Adrenal gland (tissue), 12 donors: ENCODE results near the gene NCCRP1. TPM values are rescaled to one million over a fixed set of nuclear protein-coding genes. Genes with fewer than 3 reads are reported as not detected.
A peak's percentile ranks its signal among the peaks of the same experiment; 100 is the strongest.

Experiments used
- DNase-seq, 7 donors: peaks; one replicate each; pipeline ENCODE4 v3.0.0-alpha.2; 2019 to 2020
- H3K27ac ChIP-seq, 5 donors: fragments of 200-600 bp; sonication (generic) in 4 of 5; 1 replicate in 3 of 5; 2 replicates in 2 of 5; pipeline versions ENCODE4 v1.5.1 to v1.8.0; 2016 to 2020; ENCODE audit warnings: mild to moderate bottlenecking in 1 of 5
- H3K27me3 ChIP-seq: fragments of 200-600 bp; 2 replicates; pipeline ENCODE4 v1.8.0; 2021
- H3K36me3 ChIP-seq, 2 donors: fragments of 200-600 bp; replicated peaks in 1 of 2; 1 replicate in 1 of 2; 2 replicates in 1 of 2; pipeline versions ENCODE4 v1.5.1 to v1.8.0; 2018 to 2022
- H3K4me1 ChIP-seq, 2 donors: fragments of 200-600 bp; replicated peaks in 1 of 2; 1 replicate in 1 of 2; 2 replicates in 1 of 2; pipeline versions ENCODE4 v1.5.1 to v1.8.0; 2018 to 2021
- H3K4me3 ChIP-seq, 4 donors: fragments of 200-600 bp; sonication (generic) in 3 of 4; one replicate each; pipeline ENCODE4 v1.5.1; 2016 to 2018
- H3K9me3 ChIP-seq, 3 donors: fragments of 200-600 bp; sonication (generic) in 1 of 3; replicated peaks in 1 of 3; 1 replicate in 2 of 3; 2 replicates in 1 of 3; pipeline versions ENCODE4 v1.5.1 to v1.8.0; 2016 to 2021
- POLR2A ChIP-seq, 2 donors: fragments of 450-650 bp; IDR thresholded peaks; one replicate each; pipeline ENCODE4 v1.6.1; 2017; ENCODE audit warnings: antibody characterized with exemption in 2 of 2, mild to moderate bottlenecking in 2 of 2, moderate library complexity in 1 of 2
- WGBS, 4 donors: extraction: QIAGEN DNeasy Blood & Tissue Kit in 2 of 4; methylation state at CpG; one replicate each; pipeline versions ENCODE4 v1.1.5 to v1.1.7; 2013 to 2017; 5-methylcytosine and 5-hydroxymethylcytosine counted together
- intact Hi-C, 2 donors: fragments of 100-400 bp; cut with DNase I; formaldehyde crosslinking; loops; one replicate each; pipeline versions ENCODE4 v1.14.1 to v1.15.0; 2022 to 2023
- polyA plus RNA-seq, 3 donors: library from polyadenylated mRNA; stranded (reverse); fragments of 200-250 nt in 2 of 3; fragments of 350-450 nt in 1 of 3; fragmentation: Illumina TruSeq in 1 of 3; extraction: RNeasy Lipid Tissue Mini Kit (QIAGEN cat#74804) in 1 of 3; gene quantifications; one replicate each; pipeline ENCODE4 v1.2.3, GENCODE V29; 2013 to 2014
- total RNA-seq, 9 donors: library from RNA; depleted of rRNA in 4 of 9; stranded (reverse); fragments of >200 nt in 4 of 9; fragments of 120-200 nt in 1 of 9; fragmentation: NEBNext Ultra II Directional in 1 of 9; extraction: Animal tissue kit (Norgen Biotek cat#: 25700) in 1 of 9; gene quantifications; one replicate each; pipeline versions ENCODE4 v1.1.0 to v1.2.4, GENCODE V29; 2013 to 2023
- TF ChIP-seq, protein P1 (sequence below), 6 experiments: fragments of 450-650 bp in 4 of 6; fragments of 200-600 bp in 2 of 6; sonication (generic) in 1 of 6; IDR thresholded peaks; 1 replicate in 5 of 6; 2 replicates in 1 of 6; pipeline versions ENCODE4 v1.5.1 to v1.8.0; 2016 to 2021; ENCODE audit warnings: antibody characterized with exemption in 6 of 6, mild to moderate bottlenecking in 2 of 6, moderate library complexity in 1 of 6
- donor health status: healthy with polysubstance abuse.
- donor health status: Bipolar disorder and iron deficiency.
- donor health status: DM: yes; HTN: yes; CAD: no.
- donor health status: DM: no; HTN: no; CAD: no.
- donor health status: DM: no; HTN: no; CAD: no.
- donor health status: DM: yes; HTN: yes; CAD: no.

Gene NCCRP1
- total and polyA plus RNA-seq, 12 donors: 0.10 to 0.78 (median 0.11) TPM; not detected in 7

GRCh38 chr19:39166571-39167391 is 30.0 kb upstream of the NCCRP1 start:
- Histone ChIP-seq H3K9me3 (no peaks in the 10 kb centered on the region), H3K36me3 (no peaks in the 10 kb centered on the region), H3K27me3 (no peaks in the 10 kb centered on the region), H3K27ac (peak overlapping the region in 2 of 5 donors; percentile 7 to 37), H3K4me3 (peak overlapping the region in 1 of 4 donors; percentile 8), H3K4me1 (peaks cover 15 to 17% of the 10 kb centered on the region in 2 donors)
- intact Hi-C loops: no loop called here
- DNase-seq: peak; percentile 90 to 95 (median 93)
- no peak for TF ChIP-seq POLR2A (IDR thresholded peaks at IDR 0.05)
- TF ChIP-seq, protein P1, sequence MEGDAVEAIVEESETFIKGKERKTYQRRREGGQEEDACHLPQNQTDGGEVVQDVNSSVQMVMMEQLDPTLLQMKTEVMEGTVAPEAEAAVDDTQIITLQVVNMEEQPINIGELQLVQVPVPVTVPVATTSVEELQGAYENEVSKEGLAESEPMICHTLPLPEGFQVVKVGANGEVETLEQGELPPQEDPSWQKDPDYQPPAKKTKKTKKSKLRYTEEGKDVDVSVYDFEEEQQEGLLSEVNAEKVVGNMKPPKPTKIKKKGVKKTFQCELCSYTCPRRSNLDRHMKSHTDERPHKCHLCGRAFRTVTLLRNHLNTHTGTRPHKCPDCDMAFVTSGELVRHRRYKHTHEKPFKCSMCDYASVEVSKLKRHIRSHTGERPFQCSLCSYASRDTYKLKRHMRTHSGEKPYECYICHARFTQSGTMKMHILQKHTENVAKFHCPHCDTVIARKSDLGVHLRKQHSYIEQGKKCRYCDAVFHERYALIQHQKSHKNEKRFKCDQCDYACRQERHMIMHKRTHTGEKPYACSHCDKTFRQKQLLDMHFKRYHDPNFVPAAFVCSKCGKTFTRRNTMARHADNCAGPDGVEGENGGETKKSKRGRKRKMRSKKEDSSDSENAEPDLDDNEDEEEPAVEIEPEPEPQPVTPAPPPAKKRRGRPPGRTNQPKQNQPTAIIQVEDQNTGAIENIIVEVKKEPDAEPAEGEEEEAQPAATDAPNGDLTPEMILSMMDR (IDR thresholded peaks at IDR 0.05): no peak
- WGBS, 4 donors: 17 to 46% (median 28%) methylated on average over 10 to 24 of the region's 24 CpGs

DNA sequence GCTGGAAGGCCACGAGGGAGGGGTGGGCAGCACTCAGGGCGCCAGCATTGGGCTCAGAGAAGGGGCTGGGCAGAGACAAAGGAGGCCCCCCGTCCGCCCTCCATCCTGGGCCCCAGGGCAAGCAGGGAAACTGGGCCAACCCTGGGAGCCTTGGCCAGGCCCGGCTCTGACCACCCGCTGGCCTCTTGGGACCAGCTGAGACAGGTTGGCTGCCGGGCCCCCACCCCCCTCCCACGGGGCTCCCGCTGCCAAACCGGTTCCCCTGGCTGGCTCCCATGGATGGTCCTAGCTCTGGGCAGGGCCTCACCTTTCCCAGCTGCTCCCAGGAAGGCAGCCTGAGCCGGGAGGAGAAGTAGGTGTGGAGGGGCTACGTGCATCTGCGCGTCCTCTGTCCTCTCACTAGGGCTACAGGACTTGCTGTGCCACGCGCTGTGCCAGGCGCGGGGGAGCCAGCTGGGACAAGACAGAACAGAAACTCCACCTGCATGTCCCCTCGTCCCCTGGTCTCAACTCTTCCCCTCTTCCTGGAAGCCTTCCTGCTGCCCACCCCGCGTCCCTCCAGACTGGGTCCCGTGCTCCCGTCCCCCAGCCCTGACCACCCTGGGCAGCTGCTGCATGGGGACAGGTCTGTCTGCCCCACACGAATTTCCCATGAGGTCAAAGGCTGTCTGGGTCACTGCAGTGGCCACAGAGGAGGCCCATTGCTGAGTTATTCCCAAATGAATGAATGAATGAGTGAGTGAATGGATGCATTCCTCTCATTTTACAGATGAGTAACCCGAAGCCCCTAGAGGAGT is 29.1 kb upstream of the NCCRP1 start:
- Histone ChIP-seq H3K4me1 (peaks cover 15 to 17% of the 10 kb centered on the region in 2 donors), H3K27me3 (no peaks in the 10 kb centered on the region), H3K27ac (peak overlapping the region in 1 of 5 donors; percentile 37), H3K9me3 (no peaks in the 10 kb centered on the region), H3K4me3 (no peak overlapping the region), H3K36me3 (peaks cover 0 to 1% of the 10 kb centered on the region in 2 donors)
- DNase-seq: no peak
- WGBS, 4 donors: 70 to 83% (median 77%) methylated on average over 18 to 25 of the region's 25 CpGs
- intact Hi-C loops: no loop called here
- TF ChIP-seq, protein P1 (IDR thresholded peaks at IDR 0.05): no peak
- no peak for TF ChIP-seq POLR2A (IDR thresholded peaks at IDR 0.05)

GRCh38 chr19:39168258-39169142 is 28.3 kb upstream of the NCCRP1 start:
- no peaks in the 10 kb centered on the region for H3K27me3 ChIP-seq
- H3K4me1 ChIP-seq: peaks cover 15 to 17% of the 10 kb centered on the region in 2 donors
- peaks cover 0 to 10% of the 10 kb centered on the region in 2 donors for H3K36me3 ChIP-seq
- H3K27ac ChIP-seq: no peak overlapping the region
- 85 to 92% (median 86%) methylated on average over 20 to 23 of the region's 23 CpGs for WGBS, 4 donors
- TF ChIP-seq, protein P1 (IDR thresholded peaks at IDR 0.05): no peak
- no peak for TF ChIP-seq POLR2A (IDR thresholded peaks at IDR 0.05)
- H3K4me3 ChIP-seq: no peak overlapping the region
- no peaks in the 10 kb centered on the region for H3K9me3 ChIP-seq
- DNase-seq: no peak
- intact Hi-C loops: no loop called here
